WTC11 (cell line): ENCODE results near the gene TTC33. TPM values are rescaled to one million over a fixed set of nuclear protein-coding genes. Genes with fewer than 3 reads are reported as not detected.
A peak's percentile ranks its signal among the peaks of the same experiment; 100 is the strongest.

Source experiments
- ATAC-seq: fragments of 200-7000 bp; cut with Tn5 transposase; 2 replicates; pipeline ENCODE4 v1.10.0; 2021; ENCODE audit warnings: mild to moderate bottlenecking, moderate library complexity
- CTCF ChIA-PET: fragments of 300-600 bp; sonication (Branson Sonifier 250); formaldehyde crosslinking; loops from one replicate; lab custom pipeline; 2021; ENCODE audit warnings: antibody characterized with exemption; lab: Charles Lee
- POLR2A ChIA-PET: fragments of 350-600 bp; sonication (Branson Sonifier 250); formaldehyde crosslinking; loops from one replicate; lab custom pipeline; 2021; ENCODE audit warnings: antibody characterized with exemption; lab: Charles Lee
- DNase-seq: peaks from one replicate; pipeline ENCODE4 v3.0.0; 2021; ENCODE audit warnings: low spot score
- H3K27ac Mint-ChIP-seq: 2 replicates; pipeline ENCODE4 v1.8.0; 2021; ENCODE audit warnings: mixed read lengths
- H3K27me3 Mint-ChIP-seq: 2 replicates; pipeline ENCODE4 v1.8.0; 2021; ENCODE audit warnings: low read depth, mild to moderate bottlenecking, moderate library complexity, mixed read lengths
- H3K36me3 Mint-ChIP-seq: 2 replicates; pipeline ENCODE4 v1.8.0; 2021; ENCODE audit warnings: mixed read lengths
- H3K4me1 Mint-ChIP-seq: 2 replicates; pipeline ENCODE4 v1.8.0; 2022; ENCODE audit warnings: mixed read lengths
- H3K4me3 Mint-ChIP-seq: 2 replicates; pipeline ENCODE4 v1.8.0; 2021; ENCODE audit warnings: mild to moderate bottlenecking, moderate library complexity, mixed read lengths
- H3K9me3 Mint-ChIP-seq: 2 replicates; pipeline ENCODE4 v1.8.0; 2021; ENCODE audit warnings: mixed read lengths
- AFF4 ChIP-seq: sonication (generic); formaldehyde crosslinking; IDR thresholded peaks from 2 replicates; pipeline ENCODE4 v1.8.1; 2023; ENCODE audit warnings: mild to moderate bottlenecking, missing genetic modification reagents, borderline replicate concordance
- ATF1 ChIP-seq: sonication (generic); formaldehyde crosslinking; IDR thresholded peaks from 2 replicates; pipeline ENCODE4 v1.8.1; 2023; ENCODE audit warnings: mild to moderate bottlenecking, moderate library complexity, missing genetic modification reagents
- ATF2 ChIP-seq: sonication (generic); formaldehyde crosslinking; IDR thresholded peaks from 2 replicates; pipeline ENCODE4 v1.8.1; 2022; ENCODE audit warnings: low read depth, missing genetic modification reagents, borderline replicate concordance
- ATF6 ChIP-seq: sonication (generic); formaldehyde crosslinking; IDR thresholded peaks from 2 replicates; pipeline ENCODE4 v1.8.1; 2023; ENCODE audit warnings: mild to moderate bottlenecking, missing genetic modification reagents
- E2F1 ChIP-seq: sonication (generic); formaldehyde crosslinking; IDR thresholded peaks from 2 replicates; pipeline ENCODE4 v1.8.0; 2022; ENCODE audit warnings: mild to moderate bottlenecking, missing genetic modification reagents
- ERG ChIP-seq: fragments of 250-450 bp; sonication (Bioruptor Pico); IDR thresholded peaks from 2 replicates; pipeline ENCODE4 v1.8.0; 2021; ENCODE audit warnings: mild to moderate bottlenecking
- IRF1 ChIP-seq: sonication (generic); formaldehyde crosslinking; IDR thresholded peaks from 2 replicates; pipeline ENCODE4 v1.8.0; 2023; ENCODE audit warnings: missing genetic modification reagents
- KAT7 ChIP-seq: sonication (generic); formaldehyde crosslinking; IDR thresholded peaks from 2 replicates; pipeline ENCODE4 v1.8.1; 2023; ENCODE audit warnings: missing genetic modification reagents, mild to moderate bottlenecking, borderline replicate concordance
- MLX ChIP-seq: sonication (generic); formaldehyde crosslinking; IDR thresholded peaks from 2 replicates; pipeline ENCODE4 v1.8.1; 2023; ENCODE audit warnings: mild to moderate bottlenecking, missing genetic modification reagents, moderate library complexity
- OVOL2 ChIP-seq: fragments of 250-450 bp; sonication (Bioruptor Pico); IDR thresholded peaks from 2 replicates; pipeline ENCODE4 v1.9.0; 2021; ENCODE audit warnings: mild to moderate bottlenecking, borderline replicate concordance
- RELA ChIP-seq: sonication (generic); formaldehyde crosslinking; IDR thresholded peaks from 2 replicates; pipeline ENCODE4 v1.8.1; 2022; ENCODE audit warnings: missing genetic modification reagents, mild to moderate bottlenecking, borderline replicate concordance
- SMAD4 ChIP-seq: sonication (generic); formaldehyde crosslinking; IDR thresholded peaks from 2 replicates; pipeline ENCODE4 v1.8.0; 2022; ENCODE audit warnings: mild to moderate bottlenecking, missing genetic modification reagents
- ZMAT4 ChIP-seq: fragments of 250-450 bp; sonication (Bioruptor Pico); IDR thresholded peaks from 2 replicates; pipeline ENCODE4 v1.9.0; 2021; ENCODE audit warnings: mild to moderate bottlenecking
- ZNF263 ChIP-seq: sonication (generic); formaldehyde crosslinking; IDR thresholded peaks from 2 replicates; pipeline ENCODE4 v1.8.1; 2022; ENCODE audit warnings: low read depth, mild to moderate bottlenecking, moderate library complexity, missing genetic modification reagents
- total RNA-seq: library from RNA; stranded (reverse); gene quantifications from 3 replicates; pipeline ENCODE4 v1.2.3, GENCODE V29; 2021

Gene TTC33
- total RNA-seq, 1 experiment from 2014 or later = 9.2 TPM

- TF ChIP-seq ATF1 (CRISPR knock-in tag) = no peak
- H3K27ac Mint-ChIP-seq = no peak overlapping the region
- ATAC-seq = 0 out of 2 replicates have a peak, but pooled peaks have one; percentile 26
- no peak for DNase-seq
- no peaks in the 10 kb centered on the region for H3K36me3 Mint-ChIP-seq
- CTCF ChIA-PET = no interaction called here
- H3K4me3 Mint-ChIP-seq = no peak overlapping the region
- peaks cover 4% of the 10 kb centered on the region; the same call in 1 of the 2 replicates for H3K4me1 Mint-ChIP-seq
- H3K9me3 Mint-ChIP-seq = no peaks in the 10 kb centered on the region
- POLR2A ChIA-PET = interaction anchor here (0.5 kb wide), 1 partner anchor 73 kb away, joined by 4 read pairs; no protein-coding TSS in a partner anchor
- no peaks in the 10 kb centered on the region for H3K27me3 Mint-ChIP-seq
Measured at GRCh38 chr5:40622463-40623252, 133.1 kb downstream of the TTC33 start.

- POLR2A ChIA-PET = no interaction called here
- H3K27ac Mint-ChIP-seq = no peak overlapping the region
- no peak overlapping the region for H3K4me3 Mint-ChIP-seq
- TF ChIP-seq RELA = no peak
- no peak for TF ChIP-seq ZNF263 (CRISPR knock-in tag)
- no peak for TF ChIP-seq AFF4 (CRISPR knock-in tag)
- TF ChIP-seq OVOL2 (CRISPR knock-in tag) = no peak
- no peak for TF ChIP-seq ERG (CRISPR knock-in tag)
- TF ChIP-seq SMAD4 = no peak
- TF ChIP-seq ATF6 = no peak
- no peak for TF ChIP-seq KAT7 (CRISPR knock-in tag)
- TF ChIP-seq MLX (CRISPR knock-in tag) = no peak
- no peak for TF ChIP-seq ATF2 (CRISPR knock-in tag)
- TF ChIP-seq ZMAT4 = no peak
- no peak for TF ChIP-seq E2F1 (CRISPR knock-in tag)
- TF ChIP-seq IRF1 (CRISPR knock-in tag) = no peak
- no peaks in the 10 kb centered on the region for H3K9me3 Mint-ChIP-seq
- no peak for DNase-seq
- no peaks in the 10 kb centered on the region for H3K36me3 Mint-ChIP-seq
- CTCF ChIA-PET = no interaction called here
- no peaks in the 10 kb centered on the region for H3K27me3 Mint-ChIP-seq
- ATAC-seq = no peak
- peaks cover 4% of the 10 kb centered on the region; the same call in 1 of the 2 replicates for H3K4me1 Mint-ChIP-seq
Measured at GRCh38 chr5:40619421-40619820, 136.3 kb downstream of the TTC33 start.
